HL-60/S4 treated with phorbol 12-myristate 13-acetate at 8.2 ng/mL for 4 days and 3 days (cell line): ENCODE results near the gene GPX3.

ENCODE experiments used
- in situ Hi-C: fragments of 300-500 bp; cut with MboI; formaldehyde crosslinking; loops from 2 replicates; pipeline ENCODE4 v1.15.0; 2022; ENCODE audit warnings: low sequenced_read_pairs

The GPX3 gene, protein sequence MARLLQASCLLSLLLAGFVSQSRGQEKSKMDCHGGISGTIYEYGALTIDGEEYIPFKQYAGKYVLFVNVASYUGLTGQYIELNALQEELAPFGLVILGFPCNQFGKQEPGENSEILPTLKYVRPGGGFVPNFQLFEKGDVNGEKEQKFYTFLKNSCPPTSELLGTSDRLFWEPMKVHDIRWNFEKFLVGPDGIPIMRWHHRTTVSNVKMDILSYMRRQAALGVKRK

DNA sequence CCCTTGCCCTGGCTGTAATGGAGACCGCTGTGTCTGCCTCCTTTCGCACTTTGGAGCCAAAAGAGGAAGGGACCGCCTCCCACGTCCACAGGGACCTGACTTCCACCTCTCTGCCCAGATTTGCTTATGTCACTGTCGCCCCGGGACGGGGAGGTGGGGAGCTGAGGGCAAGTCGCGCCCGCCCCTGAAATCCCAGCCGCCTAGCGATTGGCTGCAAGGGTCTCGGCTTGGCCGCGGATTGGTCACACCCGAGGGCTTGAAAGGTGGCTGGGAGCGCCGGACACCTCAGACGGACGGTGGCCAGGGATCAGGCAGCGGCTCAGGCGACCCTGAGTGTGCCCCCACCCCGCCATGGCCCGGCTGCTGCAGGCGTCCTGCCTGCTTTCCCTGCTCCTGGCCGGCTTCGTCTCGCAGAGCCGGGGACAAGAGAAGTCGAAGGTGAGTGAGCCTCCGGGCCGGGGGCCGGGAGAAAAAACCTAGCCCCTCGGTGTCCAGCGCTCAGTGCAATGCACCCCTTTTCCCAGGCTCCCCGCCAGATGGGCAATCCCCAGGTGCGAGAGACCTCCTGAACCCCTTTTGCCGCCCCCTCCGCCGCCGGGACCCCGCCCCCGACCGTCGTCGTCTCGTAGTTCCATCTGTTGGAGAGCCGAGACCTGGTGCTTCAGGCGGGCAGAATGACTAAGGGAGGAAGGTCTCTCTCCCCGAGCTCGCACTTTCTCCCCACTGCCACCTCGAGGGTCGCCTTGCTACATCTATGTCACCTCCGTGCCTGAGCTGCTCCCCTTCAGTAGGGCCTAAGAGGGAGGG, at the start of gene GPX3:
TSS of gene GPX3 (plus strand) at position 288 of the 807 bp plus-strand sequence. CDS start at position 352, 64 bp downstream.
- in situ Hi-C loops, result no loop called here

DNA sequence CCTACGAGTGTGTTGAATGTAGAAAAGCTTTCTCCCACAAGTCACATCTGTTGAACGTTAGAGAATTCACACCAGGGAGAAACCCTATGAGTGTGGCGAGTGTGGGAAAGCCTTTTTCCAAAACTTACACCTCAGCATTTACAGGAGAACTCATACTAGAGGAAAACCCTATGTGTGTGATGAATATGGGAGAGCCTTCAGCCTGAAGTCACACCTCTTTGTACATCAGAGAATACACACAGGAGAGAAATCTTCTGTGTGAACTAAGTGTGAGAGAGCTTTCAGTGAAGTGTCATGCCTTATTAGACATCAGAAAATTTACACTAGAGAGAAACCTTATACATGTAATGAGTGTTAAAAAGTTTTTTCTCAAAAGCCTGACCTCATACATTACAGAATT, 41.8 kb upstream of the GPX3 start:
- in situ Hi-C loops, result loop anchor here (25.0 kb wide), 1 partner anchor 91 kb away; no protein-coding TSS in a partner anchor

DNA sequence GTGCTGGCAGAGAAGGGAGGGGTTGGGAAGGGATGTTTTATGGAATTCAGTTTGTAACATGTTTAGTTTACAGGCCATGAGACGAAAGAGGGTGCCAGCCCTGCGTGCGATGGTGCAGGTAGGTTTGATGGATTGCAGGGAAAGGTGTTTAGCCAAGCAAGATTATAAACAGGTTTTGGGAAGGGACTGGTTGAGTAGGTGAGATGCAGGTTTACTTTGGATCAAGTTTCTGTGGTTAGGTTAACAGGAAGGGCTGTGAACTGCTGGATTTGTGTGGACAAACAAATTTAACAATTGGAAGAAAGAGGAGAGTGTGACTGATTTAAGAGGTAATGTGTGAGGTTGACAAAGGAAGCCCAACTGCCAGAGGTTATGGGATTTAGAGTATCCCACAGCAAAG, 32.6 kb upstream of the GPX3 start:
- in situ Hi-C loops, result loop anchor here (25.0 kb wide), 1 partner anchor 100 kb away; no protein-coding TSS in a partner anchor

DNA sequence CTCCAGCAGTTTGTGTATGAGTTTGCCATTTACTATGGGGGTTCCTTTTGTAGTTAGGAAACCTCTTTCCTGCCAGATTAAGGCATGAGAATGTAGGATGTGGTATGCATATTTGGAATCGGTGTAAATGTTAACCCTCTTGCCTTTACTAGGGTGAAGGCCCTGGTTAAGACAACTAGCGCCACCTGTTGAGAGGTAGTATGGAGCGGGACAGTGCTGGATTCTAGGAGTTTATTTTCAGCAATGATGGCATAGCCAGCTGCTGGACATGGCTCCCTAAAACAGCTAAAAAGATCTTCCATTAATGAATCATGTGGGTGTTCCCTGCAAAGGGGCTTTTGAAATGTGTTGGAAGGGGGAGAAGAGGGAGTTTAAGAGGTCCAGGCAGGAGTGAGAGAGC, 30.7 kb upstream of the GPX3 start:
- in situ Hi-C loops, result loop anchor here (25.0 kb wide), 1 partner anchor 102 kb away; no protein-coding TSS in a partner anchor

DNA sequence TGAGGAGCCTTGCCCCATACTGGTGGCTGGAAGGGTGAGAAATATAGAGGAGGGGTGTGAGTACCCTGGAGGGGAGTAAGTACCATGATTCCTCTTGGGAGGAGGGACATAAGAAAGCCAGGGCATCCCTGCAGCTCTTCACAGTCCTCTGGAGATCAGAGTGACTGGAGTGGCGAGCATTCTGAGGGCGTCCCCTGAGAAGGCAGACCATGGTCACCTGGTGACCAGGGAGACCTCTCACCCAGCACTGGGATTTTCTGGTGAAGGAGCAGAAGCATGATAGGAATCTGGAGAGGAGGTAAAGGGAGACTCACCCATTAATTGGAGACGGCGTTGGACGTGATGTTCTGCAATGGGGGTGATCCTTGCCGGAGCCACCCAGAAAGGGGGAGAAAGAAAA, 27.7 kb upstream of the GPX3 start:
- in situ Hi-C loops, result loop anchor here (25.0 kb wide), 1 partner anchor 105 kb away; no protein-coding TSS in a partner anchor

DNA sequence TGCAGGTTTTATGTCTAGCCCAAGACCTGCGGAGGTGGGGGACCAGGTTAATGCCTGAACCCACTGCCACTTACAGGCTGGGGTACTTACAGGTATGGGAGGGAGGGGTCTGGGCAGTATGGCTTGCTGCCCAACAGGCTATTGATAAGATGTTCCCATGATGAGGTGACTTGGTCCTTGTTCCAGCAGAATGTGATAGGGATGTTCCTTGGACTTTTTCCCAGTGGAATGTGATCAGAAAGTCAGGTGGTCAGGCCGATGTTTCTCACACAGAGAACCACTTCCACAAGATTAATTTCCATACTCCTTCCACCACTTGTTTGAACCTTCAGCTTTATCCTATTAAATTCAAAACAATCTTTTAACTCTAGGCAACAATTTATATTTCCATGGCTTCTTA, 27.0 kb upstream of the GPX3 start:
- in situ Hi-C loops, result loop anchor here (25.0 kb wide), 1 partner anchor 106 kb away; no protein-coding TSS in a partner anchor

DNA sequence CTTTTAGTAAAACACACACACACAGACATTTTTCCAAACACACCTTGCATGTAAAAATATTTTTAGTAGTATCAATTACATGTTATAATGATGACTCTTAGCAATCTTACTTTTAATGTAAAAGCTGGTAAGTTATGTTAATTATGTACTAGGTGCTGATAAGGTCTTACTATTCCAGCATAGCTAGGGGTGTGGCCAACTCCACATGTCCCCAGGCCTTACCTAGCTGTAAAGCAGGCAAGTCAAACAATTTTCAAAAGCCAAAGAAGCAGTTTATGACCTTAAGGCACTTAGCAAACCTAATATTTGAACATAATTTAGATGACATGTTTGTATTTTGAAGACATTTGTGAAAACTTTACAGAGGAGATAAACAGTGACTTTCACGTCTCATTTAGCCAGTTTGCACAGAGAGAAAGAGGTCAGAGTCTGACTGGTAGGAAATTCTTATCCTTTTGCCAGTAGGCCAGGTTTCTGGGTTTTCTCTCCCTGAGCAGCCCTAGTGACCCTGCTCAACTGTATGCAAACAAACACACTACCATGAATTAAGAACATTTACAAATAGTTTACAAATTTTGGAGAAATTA, 26.5 kb upstream of the GPX3 start:
- in situ Hi-C loops, result loop anchor here (25.0 kb wide), 1 partner anchor 107 kb away; no protein-coding TSS in a partner anchor

DNA sequence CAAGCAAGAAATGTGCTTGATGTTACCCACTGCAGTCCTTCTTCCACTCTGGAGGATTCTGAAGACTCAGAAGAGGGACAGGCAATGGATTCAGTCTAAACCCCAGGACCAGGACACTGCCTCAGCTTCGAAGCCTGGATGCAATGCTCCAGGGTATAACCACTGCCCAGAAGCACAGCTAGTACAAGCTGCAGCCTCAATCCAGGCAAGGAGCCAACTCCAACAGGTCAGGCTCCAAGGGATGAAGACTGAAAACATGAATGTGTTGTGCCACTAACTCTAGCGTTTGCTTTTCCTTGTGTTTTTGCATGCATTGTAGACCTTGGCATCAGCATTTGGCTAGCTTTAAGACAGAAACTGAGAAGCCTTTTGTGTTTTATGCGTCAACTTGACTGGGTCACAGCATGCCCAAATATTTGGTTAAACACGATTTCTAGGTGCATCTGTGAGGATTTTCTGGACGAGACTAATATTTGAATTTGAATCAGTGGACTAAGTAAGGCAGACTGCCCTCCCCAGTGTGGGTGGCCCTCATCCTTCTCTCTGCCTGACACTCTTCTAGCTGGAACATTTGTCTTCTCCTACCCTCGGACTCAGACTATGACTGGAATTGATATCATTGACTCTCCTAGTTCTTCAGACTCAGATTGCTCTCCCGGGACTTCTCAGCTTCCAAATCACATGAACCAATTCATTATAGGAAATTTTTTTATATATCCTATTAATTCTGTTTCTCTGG, 20.5 kb upstream of the GPX3 start:
- in situ Hi-C loops, result loop anchor here (25.0 kb wide), 1 partner anchor 113 kb away; no protein-coding TSS in a partner anchor

DNA sequence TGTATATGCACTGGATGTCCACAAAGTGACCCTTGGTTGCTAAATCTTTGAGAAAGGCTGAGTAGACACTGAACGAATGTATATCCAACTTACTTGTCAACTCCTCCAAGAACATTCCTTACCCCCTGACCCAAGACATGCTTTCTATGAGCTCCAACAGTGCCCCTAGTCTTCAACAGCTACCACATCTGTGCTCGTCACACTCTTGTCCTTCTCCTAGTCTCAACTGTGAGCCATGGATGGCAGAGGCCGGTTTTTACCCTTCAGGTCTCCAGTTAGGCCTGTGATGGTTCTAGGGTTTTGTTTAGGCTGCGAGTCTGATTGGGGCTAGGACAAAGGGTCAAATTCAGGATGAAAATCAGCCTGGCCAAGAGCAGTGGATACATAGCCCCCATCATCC, 19.0 kb upstream of the GPX3 start:
- in situ Hi-C loops, result no loop called here

DNA sequence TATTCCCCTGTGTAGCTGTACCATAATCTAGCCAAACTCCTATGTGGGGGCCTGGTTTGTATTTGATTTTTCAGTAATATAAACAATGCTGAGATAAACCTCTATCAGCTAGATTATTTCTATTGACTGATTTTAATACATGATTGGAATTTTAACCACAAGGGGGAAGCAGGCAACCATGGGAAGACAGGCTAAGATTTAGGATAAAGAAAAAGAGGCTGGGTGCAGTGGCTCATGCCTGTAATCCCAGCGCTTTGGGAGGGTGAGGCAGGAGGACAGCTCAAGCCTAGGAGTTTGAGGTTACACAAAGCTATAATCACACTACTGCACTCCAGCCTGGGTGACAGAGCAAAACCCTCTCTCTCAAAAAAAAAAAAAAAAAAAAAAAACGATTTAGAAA, 18.1 kb upstream of the GPX3 start:
- in situ Hi-C loops, result no loop called here

DNA sequence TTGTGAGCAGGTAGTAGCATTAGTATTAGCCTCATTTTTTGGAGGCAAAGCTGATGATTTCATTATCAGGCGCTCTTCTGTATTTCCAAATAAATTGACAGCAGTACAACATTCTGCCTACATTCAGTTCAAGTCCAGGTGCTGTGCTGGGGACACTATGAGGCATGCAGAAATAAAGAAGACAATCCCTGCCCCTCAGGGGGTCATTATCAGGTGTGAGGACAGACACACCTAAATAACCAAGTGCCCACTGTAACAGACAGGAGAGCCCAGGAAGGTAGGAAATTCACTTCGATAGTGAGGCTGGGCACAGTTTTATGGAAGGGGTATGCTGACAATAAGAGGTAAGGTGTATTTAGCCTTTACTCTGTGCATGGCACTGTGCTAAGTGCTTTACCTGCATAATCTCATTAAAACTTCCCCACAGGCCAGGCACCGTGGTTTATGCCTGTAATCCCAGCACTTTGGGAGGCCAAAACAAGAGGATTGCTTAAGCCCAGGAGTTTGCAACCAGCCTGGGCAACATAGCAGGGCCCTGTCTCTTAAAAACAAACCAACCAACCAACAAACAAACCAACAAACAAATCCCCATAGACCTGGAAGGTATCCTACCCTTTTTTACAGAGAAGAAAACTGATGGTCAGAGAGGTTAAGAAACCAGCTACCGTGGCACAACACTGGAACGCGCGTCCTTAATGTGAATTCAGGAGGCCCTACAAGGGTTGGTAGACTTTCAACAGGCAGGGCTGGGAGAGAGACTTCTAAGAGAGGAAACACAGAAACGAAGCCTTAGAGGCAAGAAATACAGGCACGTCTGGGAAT, 17.5 kb upstream of the GPX3 start:
- in situ Hi-C loops, result no loop called here

DNA sequence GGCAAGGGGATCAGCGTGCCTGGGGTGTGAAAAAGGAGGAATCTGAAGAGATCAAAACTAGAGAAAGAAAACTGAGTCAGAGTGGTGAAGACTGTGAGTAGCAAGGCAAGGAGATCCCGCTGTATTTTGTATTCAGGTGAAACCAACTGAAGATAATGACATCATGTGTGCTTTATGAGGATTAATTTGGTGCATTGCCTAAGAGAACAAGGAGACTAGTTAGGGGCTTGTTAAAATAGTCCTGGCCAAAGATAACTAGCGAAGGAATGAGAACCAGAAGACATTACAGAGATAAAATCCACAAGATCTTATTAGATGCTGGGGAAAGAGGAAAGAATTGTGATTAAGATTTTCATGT, 16.9 kb upstream of the GPX3 start:
- in situ Hi-C loops, result no loop called here

DNA sequence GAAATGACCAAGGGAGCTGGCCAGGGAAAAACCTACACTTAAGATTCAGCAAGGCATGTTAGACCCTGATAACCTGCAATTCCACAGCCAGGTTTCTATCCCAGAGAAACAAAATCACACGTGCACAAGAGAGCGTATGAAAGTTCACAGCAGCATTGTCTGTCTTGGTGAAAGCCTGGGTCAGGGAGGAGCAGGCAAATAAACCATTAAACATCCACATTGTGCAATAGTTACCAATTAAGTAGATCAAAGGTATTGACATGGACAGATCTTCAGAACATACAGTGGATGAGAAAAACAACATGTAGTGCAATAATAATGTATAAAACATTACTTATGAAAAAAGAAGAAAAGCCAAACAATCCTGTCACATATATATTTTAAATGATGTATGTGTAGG, 15.9 kb upstream of the GPX3 start:
- in situ Hi-C loops, result no loop called here

DNA sequence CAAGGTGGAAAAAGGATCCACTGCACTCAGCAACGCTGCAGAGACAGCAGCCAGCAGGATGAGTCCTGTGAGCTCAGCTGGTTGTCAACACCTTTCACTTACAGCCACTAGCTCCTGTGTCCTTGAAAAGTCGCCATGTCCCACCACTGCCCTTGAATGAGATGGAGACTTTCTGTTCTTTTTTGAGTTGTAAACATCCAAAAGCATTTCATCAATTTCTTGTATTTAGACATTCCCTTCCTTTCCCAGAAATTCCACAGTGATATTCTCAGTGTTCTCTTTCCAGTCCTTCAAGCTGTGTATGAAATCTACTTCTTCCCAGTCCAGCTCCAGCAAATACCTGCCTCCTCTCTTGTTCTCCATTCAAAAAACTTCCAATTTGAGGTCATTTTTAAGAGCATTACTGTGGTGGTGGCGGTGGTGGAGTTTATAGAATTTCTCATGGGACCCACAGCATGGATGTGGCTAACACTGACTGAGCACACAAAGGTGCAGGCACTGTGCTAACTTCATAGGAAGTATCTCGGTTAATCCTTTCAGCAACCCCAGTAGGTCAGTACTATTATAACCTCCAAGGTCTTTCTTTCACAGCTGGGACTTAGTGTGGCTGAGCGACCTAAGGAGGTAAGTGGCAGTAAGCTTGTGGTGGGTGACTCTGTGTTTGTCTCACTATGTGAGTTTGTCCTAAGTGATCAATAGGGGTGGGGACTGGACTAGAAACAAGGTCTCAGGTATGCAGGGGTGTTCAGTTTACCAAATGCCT, 15.0 kb upstream of the GPX3 start:
- in situ Hi-C loops, result no loop called here

DNA sequence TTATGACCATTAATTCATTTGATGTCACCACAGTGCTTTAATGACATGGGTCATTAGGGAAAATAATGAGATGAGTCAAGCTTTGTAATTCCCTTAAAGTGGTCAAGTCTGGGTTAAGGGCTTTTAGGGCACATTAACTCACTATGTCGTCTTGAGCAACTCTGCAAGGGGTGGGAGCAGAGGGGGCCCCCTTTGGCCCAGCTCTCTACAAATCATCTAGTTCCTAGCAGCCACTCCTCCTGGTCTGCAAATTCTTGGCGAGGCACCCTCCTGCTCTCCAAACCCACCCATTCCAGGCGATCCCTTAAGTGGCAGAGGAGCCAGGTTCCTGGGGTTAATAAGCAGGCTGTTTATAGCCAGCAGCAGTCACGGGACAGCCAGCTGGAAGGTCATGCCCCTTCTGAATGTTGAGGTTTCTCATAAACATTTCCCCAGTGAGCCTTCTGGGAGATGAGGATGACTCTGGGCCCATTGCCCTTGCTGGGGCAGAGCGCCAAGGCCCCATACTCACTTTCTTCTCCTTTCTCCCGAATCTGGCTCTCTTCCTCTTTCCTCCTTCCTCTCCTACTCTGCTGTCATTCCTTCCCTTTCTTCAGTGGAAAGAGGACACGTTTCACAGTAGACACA, 14.3 kb upstream of the GPX3 start:
- in situ Hi-C loops, result no loop called here

DNA sequence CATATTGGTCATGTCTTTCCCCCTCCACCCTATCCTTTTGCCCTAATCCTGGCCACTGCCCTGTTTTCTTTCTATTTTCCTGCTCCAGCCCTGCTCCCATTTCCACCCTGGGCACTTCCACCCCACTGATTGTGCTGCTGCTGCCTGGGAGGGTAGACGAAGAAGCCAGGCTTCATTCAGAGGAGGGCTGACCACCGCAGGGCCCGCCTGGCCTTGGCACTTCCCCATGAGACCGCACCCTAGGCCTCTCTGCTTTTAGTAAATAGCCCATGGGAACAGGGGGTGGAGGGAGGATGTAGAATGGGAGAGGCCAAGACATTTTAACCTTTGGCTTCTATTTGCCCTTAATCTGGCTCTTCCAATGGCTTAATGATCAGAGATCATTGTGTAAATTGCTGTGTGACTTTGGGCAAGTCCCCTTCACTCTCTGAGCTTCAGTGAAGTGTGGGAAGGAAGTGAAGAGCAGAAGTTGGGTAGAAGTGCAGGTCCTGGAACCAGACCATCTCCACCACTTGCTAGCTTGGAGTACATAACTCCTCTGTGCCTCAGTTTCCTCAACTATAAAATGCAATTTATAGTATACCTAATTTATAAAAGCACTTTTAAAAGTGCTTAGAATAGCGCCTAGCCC, 13.6 kb upstream of the GPX3 start:
- in situ Hi-C loops, result no loop called here

DNA sequence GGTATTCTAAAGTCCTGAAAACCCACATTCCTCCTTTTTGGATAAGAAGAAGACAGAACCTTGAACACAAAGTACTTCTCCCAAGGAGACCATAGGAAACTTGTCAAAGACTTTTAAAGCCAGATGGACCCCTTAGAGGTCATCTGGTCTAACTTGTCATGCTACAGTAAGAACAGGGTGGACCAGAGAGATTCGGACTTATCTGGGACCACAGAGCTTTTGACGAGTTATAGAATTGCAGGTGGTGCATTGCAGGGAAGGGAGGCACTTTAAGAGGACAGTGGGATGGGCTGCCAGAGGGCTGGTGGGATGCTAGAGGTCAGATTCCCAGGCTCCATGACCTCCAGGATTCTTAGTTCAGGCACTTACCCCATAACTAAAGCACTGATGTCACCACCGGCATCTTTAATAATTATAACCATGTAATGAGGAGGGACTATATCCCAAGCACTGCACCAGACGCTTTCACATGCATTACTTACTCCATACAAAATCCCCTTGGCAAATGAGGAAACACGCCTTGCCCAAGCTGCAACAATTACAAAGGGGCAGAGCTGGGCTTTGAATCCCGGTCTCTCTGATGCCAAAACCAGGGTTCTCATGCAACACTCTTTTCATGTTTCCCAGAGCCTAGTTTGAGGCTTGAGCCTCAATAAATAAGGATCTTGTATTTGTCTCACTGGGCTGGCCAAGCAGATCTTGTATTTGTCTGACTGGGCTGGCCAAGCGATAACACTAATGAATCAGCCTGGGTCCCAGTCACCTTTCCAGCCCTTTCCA, 12.8 kb upstream of the GPX3 start:
- in situ Hi-C loops, result no loop called here

DNA sequence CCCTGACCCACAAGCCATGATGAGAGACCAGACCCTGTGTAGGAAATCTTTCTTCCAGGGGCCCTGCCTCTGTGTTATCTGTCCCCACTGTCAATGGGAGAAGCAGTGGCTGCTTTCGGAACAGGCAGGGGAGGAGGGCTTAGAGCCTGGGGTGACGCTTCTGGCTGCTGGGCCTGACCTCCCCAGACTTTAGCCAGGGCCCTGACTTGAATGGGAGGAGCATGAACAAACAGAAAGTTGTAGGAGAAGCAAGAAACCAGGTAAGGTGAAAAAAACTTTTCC, 12.2 kb upstream of the GPX3 start:
- in situ Hi-C loops, result no loop called here
